ENCODE results near the gene C12orf54.
"Not testable (repeated sequence)": the region's sequence is repeated elsewhere in the genome, so short reads cannot be mapped to it uniquely, and the experiment has no call there.

Gene C12orf54

DNA sequence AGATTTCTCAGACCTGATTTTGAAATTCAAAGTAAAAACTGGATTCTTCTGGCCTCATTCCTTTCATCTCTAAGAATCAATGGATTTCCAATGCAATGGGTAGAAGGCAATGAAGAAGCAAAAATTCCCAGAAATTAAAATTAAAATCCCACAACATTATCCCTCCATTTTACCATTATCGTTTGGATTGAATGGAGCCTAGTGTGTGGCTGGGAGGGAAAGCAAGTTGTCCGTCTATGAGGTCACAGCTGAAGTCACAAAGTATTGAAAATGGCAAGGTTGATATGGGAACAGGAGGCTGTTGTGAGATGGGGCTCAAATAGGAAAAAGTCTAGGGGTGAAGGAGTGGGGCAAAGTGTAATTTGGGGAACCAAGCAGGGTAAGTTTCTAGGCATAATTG lies at the start of gene C12orf54:
TSS of gene C12orf54 (plus strand) at position 301 of the 400 bp plus-strand sequence. CDS start 799 bp downstream, outside the sequence.
- no peak for DNase-seq (ENCODE audit: low spot score)

DNA sequence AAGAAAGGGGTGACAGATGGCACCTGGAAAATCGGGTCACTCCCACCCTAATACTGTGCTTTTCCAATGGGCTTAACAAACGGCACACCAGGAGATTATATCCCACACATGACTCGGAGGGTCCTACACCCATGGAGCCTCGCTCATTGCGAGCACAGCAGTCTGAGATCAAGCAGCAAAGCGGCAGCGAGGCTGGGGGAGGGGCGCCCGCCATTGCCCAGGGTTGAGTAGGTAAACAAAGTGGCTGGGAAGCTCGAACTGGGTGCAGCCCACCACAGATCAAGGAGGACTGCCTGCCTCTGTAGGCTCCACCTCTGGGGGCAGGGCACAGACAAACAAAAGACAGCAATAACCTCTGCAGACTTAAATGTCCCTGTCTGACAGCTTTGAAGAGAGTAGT lies 48.3 kb upstream of the C12orf54 start:
- DNase-seq (ENCODE audit: low spot score), result not testable (repeated sequence)

DNA sequence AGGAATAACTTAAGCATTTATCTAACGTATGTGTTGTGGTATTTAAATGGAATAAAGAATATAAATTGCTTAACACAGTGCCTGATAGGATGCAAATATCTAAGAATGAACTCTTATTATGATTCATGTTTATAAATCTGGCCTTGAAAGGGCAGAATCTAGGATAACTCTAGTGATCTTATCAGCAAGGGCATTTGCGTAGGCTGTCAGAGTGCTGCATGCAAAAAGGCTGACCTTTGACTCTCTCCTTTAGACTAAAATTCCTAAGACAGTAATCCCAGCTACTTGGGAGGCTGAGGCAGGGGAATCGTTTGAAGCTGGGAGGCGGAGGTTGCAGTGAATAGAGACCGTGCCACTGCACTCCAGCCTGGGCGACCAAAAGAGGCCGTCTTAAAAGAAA lies 41.2 kb upstream of the C12orf54 start:
- DNase-seq (ENCODE audit: low spot score), result no peak

DNA sequence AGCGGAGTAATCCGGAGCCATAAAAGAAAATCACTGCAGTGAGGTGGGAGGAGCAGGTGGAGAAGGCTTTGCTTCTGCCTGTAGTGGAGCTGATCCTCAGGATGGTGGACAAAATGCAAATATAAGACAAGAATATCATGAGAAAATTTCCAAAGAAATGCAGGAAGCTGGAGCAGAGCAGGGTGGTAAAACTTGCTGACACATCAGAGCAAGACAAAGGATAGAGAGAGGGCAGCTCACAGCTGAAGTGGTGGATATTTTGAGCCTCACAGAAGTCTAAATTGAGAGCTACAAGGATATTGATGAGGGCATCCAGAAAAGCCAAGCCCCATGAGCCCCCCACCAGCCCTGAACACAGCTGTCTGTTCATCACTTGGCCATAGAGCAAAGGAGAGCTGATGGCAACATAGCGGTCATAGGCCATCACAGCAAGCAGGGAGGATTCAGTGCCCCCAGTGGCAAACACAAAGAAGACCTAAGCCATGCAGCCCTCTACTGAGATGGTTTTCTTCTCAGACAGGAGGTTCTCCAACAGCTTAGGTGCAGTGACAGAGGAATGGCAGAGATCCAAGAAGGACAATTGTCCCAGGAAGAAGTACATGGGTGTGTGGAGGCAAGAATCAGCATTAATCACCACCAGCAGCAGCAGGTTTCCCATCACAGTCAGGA lies 40.0 kb upstream of the C12orf54 start:
- DNase-seq (ENCODE audit: low spot score), result no peak

DNA sequence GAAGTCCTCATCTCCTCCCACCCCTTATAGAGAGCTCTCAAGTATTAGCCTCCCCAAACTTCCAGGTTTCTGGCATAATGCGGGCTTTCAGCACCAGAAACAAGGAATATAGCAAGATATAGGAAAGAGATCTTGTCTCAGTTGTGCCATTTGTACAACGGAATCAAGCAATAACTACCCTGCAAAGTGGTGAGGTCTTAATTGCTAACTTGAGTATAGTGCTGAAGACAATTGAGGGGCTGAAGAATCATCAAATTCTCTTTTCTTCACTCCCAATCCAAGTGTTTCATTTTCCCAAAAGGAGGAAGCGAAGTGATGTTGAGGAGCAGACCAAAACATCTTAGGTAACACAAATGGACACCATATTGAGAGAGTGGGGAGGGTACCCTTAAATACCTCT lies 36.8 kb upstream of the C12orf54 start:
- no peak for DNase-seq (ENCODE audit: low spot score)

DNA sequence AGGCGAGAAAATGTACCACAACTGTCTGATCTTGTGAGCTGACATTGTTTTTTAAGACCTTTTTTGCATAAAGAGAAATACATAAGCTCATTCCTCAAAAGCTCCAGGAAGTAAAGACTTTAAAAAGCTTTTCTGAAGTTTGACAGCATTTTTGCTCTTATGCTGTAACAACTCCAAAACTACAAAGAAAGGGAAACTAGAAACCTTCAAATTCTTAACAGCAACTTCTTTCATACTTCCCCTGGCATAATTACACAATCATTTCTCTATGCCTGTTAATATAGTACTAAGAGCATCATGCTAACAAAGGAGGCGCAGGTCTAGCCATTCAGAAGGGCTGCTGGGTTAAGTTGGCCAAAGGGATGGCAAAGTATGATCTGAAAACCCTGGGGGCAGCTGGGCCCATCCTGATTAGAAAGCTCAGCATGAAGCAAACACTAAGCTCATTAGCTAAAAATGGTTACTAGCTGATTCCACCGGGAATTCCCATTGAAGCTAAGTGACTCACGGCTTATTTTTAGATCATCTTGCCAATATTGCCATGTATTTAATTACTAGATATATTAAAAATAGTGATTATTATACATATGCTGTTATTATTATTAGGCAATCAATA lies 36.0 kb upstream of the C12orf54 start:
- no peak for DNase-seq (ENCODE audit: low spot score)

DNA sequence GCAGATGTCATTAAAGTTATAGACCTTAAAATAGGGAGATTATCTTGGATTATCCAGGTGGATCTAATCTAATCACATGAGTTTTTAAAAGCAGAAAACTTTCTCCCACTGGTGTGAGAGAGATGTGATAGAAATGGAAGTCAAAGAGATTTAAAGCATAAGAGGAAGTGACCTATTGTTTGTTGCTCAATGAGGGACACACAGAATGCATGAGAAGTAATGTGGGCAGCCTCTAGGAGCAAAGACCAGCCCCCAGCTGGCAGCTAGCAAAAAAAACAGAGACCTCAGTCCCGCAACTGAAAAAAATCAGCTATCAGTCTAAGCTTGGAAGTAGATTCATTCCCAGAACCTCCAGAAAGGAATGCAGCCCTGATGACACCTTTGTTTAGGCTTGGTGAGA lies 34.5 kb upstream of the C12orf54 start:
- no peak for DNase-seq (ENCODE audit: low spot score)

DNA sequence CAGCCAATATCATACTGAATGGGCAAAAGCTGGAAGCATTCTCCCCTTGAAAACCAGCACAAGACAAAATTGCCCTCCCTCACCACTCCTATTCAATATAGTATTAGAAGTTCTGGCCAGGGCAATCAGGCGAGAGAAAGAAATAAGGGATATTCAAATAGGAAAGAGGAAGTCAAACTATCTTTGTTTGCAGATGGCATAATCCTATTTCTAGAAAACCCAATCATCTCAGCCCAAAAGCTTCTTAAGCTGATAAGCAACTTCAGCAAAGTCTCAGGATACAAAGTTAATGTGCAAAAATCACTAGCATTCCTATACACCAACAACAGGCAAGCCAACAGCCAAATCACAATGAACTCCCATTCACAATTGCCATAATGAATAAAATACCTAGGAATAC lies 30.9 kb upstream of the C12orf54 start:
- DNase-seq (ENCODE audit: low spot score), result no peak

DNA sequence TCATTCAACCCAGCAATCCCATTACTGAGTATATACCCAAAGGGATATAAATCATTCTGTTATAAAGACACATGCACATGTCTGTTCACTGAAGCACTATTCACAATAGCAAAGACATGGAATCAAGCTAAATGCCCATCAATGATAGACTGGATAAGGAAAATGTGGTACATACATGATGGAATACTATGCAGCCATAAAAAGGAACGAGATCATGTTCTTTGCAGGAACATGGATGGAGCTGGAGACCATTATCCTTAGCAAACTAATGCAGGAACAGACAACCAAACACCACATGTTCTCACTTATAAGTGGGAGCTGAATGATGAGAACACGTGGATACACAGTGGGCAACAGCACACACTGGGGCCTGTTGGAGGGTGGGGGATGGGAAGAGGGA lies 29.3 kb upstream of the C12orf54 start:
- DNase-seq (ENCODE audit: low spot score), result not testable (repeated sequence)

DNA sequence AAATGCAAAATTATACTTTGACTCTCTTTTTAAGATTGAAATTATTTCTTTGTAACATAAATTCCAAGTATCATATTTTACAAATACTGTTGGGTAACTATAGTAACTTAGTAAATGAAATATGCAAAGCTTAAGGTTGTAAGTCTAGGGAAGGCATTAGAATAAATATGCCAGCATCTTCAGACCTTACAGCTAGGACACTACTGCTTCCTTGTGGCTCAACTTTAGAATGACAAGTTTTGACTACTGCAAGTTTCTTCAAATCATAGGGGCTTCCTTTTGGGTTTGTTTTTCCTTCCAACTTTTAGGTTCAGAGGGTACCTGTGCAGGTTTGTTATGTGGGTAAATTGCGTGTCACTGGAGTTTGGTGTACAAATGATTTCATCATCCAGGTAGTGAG lies 27.6 kb upstream of the C12orf54 start:
- DNase-seq (ENCODE audit: low spot score), result peak; percentile 31

DNA sequence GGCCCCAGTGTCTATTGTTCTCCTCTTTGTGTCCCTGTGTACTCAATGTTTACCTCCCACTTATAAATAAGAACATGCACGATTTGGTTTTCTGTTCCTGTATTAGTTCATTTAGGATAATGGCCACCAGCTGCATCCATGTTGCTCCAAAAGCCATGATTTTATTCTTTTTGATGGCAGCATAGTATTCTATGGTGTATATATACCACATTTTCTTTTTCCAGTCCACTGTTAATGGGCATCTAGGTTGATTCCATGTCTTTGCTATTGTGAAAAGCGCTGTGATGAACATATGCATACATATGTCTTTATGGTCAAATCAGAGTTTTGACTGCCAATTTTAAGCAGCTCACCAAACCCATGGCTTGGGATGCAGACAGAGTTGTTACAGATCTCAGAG lies 27.2 kb upstream of the C12orf54 start:
- DNase-seq (ENCODE audit: low spot score), result no peak

DNA sequence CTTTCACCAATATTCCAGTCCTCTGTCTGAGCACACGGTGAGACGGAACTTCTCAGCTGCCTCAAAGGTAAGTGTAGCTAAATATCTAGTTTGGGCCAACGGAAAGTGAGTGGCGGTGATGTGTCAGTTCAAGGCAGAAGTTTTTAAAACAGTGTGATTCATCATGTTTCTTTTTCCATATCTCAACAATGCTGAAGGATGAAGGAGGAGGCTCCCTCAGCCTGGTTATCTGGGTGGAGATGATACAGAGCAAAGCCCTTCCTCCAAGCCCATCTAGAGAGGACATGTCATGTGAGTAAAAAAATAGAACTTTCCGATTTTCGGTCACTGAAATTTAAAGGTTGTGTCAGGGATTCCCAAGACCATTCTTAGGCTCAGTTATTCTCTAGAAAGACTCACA lies 23.0 kb upstream of the C12orf54 start:
- no peak for DNase-seq (ENCODE audit: low spot score)

DNA sequence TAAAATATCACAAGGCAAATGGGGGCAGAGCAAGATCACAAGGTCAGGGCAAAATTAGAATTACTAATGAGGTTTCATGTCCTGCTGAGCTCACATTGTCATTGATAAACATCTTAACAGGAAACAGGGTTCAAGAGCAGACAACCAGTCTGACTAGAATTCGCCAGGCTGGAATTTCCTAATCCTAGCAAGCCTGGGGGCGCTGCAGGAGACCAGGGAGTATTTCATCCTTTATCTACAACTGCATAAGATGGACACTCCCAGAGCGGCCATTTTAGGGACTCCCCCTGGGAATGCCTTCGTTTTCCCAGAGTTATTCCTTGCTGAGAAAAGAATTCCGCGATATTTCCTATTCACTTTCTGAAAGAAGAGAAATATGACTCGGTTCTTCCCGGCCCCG lies 13.3 kb upstream of the C12orf54 start:
- not testable (repeated sequence) for DNase-seq (ENCODE audit: low spot score)

DNA sequence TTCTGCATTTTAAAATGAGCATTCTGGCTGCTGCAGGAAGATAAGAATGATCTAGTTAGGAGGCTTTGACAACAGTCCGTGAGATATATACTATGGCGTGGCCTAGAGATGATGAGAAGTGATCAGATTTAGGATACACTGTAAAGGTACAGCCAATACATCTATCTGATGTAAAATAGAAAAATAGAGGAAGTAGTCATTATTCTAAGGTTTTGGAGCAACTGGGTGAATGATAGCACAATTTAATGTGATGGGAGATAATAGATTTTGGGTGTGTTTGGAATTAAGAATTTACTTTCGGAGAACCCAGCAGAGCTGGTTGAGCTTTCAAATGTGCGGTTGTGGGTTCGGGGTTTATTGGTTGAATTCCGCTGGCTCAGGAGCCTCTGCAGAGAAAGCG lies 10.0 kb upstream of the C12orf54 start, which contains the start of gene ANP32D:
TSS of gene ANP32D (plus strand) at position 301 of the 400 bp plus-strand sequence. CDS start 106 bp downstream, outside the sequence.
- DNase-seq (ENCODE audit: low spot score), result no peak

DNA sequence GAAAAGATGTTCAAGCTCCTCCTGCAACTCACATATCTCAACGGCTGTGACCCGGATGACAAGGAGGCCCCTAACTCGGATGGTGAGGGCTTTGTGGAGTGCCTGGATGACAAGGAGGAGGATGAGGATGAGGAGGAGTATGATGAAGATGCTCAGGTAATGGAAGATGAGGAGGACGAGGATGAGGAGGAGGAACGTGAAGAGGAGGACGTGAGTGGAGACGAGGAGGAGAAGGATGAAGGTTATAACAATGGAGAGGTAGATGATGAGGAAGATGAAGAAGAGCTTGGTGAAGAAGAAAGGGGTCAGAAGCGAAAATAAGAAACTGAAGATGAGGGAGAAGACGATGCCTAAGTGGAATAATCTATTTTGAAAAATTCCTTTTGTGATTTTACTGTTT lies 9.2 kb upstream of the C12orf54 start:
- no peak for DNase-seq (ENCODE audit: low spot score)

DNA sequence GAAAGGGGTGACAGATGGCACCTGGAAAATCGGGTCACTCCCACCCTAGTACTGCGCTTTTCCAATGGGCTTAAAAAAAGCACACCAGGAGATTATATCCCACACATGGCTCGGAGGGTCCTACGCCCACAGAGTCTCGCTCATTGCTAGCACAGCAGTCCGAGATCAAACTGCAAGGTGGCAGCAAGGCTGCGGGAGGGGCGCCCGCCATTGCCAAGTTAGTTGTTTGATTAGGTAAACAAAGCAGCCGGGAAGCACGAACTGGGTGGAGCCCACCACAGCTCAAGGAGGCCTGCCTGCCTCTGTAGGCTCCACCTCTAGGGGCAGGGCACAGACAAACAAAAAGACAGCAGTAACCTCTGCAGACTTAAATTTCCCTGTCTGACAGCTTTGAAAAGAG lies 7.8 kb upstream of the C12orf54 start:
- not testable (repeated sequence) for DNase-seq (ENCODE audit: low spot score)

DNA sequence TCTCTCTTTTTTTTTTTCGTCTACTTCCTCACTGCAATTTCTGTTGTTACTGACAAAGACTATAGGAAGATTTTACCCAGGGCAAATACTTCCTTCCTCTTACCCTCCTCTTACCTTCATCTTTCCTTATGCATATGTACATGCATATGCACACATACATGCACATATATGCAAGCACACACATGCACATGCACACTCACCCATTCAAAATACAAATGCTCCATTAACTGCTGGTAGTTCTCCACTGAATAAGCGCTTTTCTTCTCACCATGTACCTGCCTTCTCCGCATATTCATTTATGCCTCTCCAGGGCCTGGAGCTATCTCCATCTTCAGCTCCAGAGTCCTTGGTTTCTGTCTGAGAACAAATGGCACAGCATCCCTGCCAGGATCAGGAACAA lies 632 bp downstream of the C12orf54 start:
- DNase-seq (ENCODE audit: low spot score), result no peak

DNA sequence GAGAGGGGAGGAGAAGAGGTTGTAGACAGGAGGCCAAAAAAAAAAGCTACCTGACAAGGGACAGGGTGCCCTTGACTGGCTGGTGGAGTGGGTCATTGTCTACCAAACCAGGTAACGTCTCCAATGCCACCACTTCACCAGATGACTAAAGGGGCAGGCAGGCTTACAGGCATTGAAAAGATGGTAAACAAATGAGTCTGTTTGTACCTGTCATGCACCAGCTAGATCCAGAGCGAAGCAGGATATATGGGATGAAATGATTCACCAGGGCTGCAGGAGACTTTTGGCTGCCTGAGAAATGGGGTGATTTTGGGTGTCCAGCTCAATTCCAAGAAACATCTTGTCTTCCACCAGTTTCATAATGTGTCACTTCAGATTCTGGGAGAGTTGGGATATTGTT lies 4.0 kb downstream of the C12orf54 start:
- no peak for DNase-seq (ENCODE audit: low spot score)

DNA sequence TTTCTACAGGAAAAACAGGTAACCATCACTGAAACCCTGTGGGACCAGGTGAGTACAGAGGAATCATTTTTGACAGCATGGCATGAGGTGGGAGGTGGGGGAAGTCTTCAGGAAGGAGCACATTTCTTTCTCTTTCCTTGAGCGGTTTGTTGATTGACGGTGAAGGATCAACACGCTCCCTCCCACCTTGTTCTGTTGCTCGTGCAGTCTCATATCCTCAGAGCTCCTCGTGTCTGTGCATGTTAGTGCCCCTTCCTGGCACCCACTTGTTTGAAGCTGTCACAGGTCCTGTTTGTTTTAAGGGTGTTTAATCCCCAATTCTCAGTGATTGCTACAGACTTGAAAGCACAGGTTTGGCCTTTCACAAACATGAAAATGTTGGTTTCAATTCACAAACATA lies 4.4 kb downstream of the C12orf54 start:
- no peak for DNase-seq (ENCODE audit: low spot score)

DNA sequence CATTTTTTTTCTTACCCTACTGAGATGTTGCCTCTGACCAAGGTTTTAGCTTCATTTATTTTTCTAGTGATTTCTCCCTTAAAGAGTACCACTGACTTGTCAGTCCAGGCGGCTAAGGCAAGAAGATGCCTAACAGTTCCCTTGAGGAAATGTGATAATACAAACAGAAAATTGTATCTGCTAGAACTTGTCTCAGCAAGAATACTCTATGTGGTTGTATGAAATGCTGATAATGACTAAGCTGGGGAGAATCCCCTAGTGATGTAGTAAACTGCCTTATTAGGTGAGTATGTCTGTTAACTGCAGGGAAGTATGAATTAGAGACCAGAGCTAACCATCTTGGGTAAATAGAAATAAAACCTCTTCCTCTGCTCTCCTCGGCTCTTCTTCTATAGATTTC lies 6.7 kb downstream of the C12orf54 start:
- peak; percentile 7 for DNase-seq (ENCODE audit: low spot score)

DNA sequence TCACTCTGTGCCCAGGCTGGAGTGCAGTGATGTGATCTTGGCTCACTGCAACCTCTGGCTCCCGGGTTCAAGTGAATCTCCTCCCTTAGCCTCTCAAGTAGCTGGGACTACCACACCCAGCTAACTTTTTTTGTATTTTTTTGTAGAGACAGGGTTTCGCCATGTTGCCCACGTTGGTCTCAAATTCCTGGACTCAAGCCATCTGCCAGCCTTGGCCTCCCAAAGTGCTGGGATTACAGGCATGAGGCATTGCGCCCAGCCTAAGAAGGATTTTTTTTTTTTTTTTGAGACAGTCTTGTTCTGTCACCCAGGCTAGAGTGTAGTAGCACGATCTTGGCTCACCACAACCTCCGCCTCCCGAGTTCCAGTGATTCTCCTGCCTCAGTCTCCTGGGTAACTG lies 7.2 kb downstream of the C12orf54 start:
- DNase-seq (ENCODE audit: low spot score), result not testable (repeated sequence)

DNA sequence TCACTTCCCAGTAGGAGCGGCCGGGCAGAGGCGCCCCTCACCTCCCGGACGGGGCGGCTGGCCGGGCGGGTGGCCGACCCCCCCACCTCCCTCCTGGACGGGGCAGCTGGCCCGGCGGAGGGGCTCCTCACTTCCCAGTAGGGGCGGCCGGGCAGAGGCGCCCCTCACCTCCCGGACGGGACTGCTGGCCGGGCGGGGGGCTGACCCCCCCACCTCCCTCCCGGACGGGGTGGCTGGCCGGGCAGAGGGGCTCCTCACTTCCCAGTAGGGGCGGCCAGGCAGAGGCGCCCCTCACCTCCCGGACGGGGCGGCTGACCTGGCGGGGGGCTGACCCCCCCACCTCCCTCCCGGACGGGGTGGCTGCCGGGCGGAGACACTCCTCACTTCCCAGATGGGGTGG lies 18.0 kb downstream of the C12orf54 start:
- not testable (repeated sequence) for DNase-seq (ENCODE audit: low spot score)

DNA sequence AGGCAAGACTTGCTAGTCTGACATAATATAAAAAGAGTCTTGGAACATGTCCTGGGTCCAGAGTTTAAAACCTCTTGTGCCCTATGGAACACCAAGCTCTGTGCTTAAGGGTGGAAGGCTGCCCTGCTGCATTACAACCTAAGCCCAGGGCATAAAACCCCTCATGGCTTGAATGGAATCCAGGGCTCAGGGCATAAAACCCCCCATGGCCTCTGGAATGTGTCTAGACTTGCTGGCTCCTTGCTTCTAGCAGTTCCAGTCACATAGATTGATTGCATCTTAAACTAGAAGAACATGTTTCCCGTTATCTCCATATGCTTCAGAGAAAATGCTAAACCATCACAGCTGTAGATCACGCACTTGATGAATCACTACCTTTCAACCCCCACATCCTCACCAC lies 24.5 kb downstream of the C12orf54 start:
- DNase-seq (ENCODE audit: low spot score), result not testable (repeated sequence)

DNA sequence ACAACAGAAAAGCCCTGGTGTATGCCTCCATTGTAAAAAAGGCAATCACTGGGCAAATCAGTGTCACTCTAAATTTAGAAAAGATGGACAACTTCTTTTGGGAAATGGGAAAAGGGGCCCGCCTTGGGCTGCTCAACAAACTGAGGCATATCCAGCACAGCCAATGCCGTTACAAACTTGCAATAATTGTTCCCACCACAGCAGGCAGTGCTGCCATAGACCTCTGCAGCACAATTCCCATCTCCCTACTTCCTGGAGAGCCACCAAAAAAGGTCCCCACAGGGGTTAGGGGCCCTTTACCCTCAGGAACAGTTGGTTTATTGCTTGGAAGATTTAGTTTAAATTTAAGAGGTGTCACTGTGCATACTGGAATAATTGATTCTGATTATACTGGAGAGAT lies 26.7 kb downstream of the C12orf54 start:
- DNase-seq (ENCODE audit: low spot score), result no peak

Measured in GM03348 (cell line).